ENCODE measurements around the gene CKAP5. TPM values are rescaled to one million over a fixed set of nuclear protein-coding genes. Genes with fewer than 3 reads are reported as not detected.

CKAP5 gene
- total RNA-seq, 1 experiment from 2014 or later = 166 TPM

GRCh38 chr11:46723359-46723680 is 122.8 kb downstream of the CKAP5 start:
- POLR2A ChIA-PET = no interaction called here
- Histone ChIP-seq H4K20me1 (ENCODE audit: insufficient read depth) (no peaks in the 10 kb centered on the region), H3K4me2 (ENCODE audit: low read length) (no peak overlapping the region), H3K4me3 (replicated peaks in 1 of 2; ENCODE audit: low read depth in 1 of 2, low read length in 2 of 2) (no peak overlapping the region), H3K79me2 (ENCODE audit: insufficient read depth, low read length) (no peaks in the 10 kb centered on the region), H3K4me1 (ENCODE audit: control insufficient read depth in 1 of 2, insufficient read depth in 2 of 2, low read length in 2 of 2) (peaks cover 0 to 4% of the 10 kb centered on the region in 2 experiments; a peak in 3 of 4 replicates), H3K9me2 (ENCODE audit: insufficient read depth) (no peaks in the 10 kb centered on the region), H2AFZ (ENCODE audit: low read depth, low read length, poor library complexity, severe bottlenecking) (no peak overlapping the region), H3K9ac (ENCODE audit: low read length) (no peak overlapping the region), H3K27ac (ENCODE audit: low read depth, low read length) (no peak overlapping the region), H3K9me3 (ENCODE audit: control insufficient read depth in 1 of 2, insufficient read depth in 1 of 2, low read depth in 1 of 2, low read length in 2 of 2) (no peaks in the 10 kb centered on the region), H3K27me3 (ENCODE audit: insufficient read depth, low read length) (no peaks in the 10 kb centered on the region), H3K36me3 (ENCODE audit: control insufficient read depth in 1 of 2, insufficient read depth in 2 of 2, low read length in 2 of 2) (no peaks in the 10 kb centered on the region)
- TF ChIP-seq CEBPB (IDR thresholded peaks at IDR 0.05; ENCODE audit: low read depth) (no peak), EGR1 (IDR thresholded peaks at IDR 0.05; ENCODE audit: low read depth) (no peak)
- ATAC-seq (no peak), DNase-seq (ENCODE audit: low read depth, low spot score) (no peak)
- RAD21 ChIA-PET (ENCODE audit: low non-redundant PET in 1 of 2, low total read pairs in 2 of 2, uncharacterized antibody in 2 of 2, unreplicated experiment in 2 of 2) = no interaction called here
- no TSS peak for BruUV-seq (replicated peaks)
- CTCF ChIA-PET = no interaction called here
- intact Hi-C loops (cut with micrococcal nuclease) = no loop called here

DNA sequence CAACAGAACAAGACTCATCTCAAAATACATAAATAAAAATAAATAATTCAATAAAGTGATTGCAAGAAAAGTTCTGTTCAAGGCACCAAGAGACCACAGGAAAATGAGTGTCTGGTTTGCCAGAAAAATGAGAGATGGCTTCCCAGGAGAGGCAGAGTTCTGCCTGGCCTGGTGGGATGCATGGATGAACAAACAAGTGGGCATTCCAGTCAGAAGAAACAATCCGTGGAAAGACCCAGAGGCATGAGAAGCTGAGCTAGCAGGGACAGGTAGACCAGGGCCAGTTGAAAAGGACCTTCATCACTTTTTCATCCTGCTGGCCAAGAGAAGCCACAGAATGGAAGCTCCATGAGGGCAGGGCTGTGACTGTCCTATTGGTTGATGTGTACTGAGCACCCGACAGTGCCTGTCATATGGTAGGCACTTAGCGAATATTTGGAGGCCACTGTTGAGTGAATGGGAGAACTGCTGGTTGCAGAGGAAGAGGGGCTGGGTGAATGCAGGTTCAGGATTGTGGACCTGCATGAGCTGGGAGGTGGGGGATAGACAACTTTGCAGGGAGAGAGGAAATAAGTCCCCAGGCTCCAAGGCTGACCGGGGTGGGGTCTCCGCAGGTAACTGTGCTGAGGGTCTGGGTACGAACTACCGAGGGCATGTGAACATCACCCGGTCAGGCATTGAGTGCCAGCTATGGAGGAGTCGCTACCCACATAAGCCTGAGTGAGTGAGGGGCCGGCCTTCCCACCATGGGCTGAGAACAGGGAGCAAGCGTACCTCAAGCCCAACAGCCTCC is 123.3 kb downstream of the CKAP5 start:
- Histone ChIP-seq H3K36me3 (ENCODE audit: control insufficient read depth in 1 of 2, insufficient read depth in 2 of 2, low read length in 2 of 2) (no peaks in the 10 kb centered on the region), H3K4me3 (replicated peaks in 1 of 2; ENCODE audit: low read depth in 1 of 2, low read length in 2 of 2) (no peak overlapping the region), H3K27me3 (ENCODE audit: insufficient read depth, low read length) (no peaks in the 10 kb centered on the region), H3K9ac (ENCODE audit: low read length) (no peak overlapping the region), H3K4me2 (ENCODE audit: low read length) (no peak overlapping the region), H4K20me1 (ENCODE audit: insufficient read depth) (no peaks in the 10 kb centered on the region), H2AFZ (ENCODE audit: low read depth, low read length, poor library complexity, severe bottlenecking) (no peak overlapping the region), H3K9me3 (ENCODE audit: control insufficient read depth in 1 of 2, insufficient read depth in 1 of 2, low read depth in 1 of 2, low read length in 2 of 2) (no peaks in the 10 kb centered on the region), H3K79me2 (ENCODE audit: insufficient read depth, low read length) (no peaks in the 10 kb centered on the region), H3K27ac (ENCODE audit: low read depth, low read length) (no peak overlapping the region), H3K9me2 (ENCODE audit: insufficient read depth) (no peaks in the 10 kb centered on the region), H3K4me1 (ENCODE audit: control insufficient read depth in 1 of 2, insufficient read depth in 2 of 2, low read length in 2 of 2) (peaks cover 5 to 9% of the 10 kb centered on the region in 2 experiments; a peak in 3 of 4 replicates)
- no peak for ATAC-seq
- POLR2A ChIA-PET = no interaction called here
- TF ChIP-seq POLR2AphosphoS5 (IDR thresholded peaks at IDR 0.05; ENCODE audit: low read depth, low read length) (no peak), REST (IDR thresholded peaks at IDR 0.05; ENCODE audit: low read depth) (no peak)
- no peak for DNase-seq (ENCODE audit: low read depth, low spot score)
- BruUV-seq (replicated peaks) = no TSS peak
- RAD21 ChIA-PET (ENCODE audit: low non-redundant PET in 1 of 2, low total read pairs in 2 of 2, uncharacterized antibody in 2 of 2, unreplicated experiment in 2 of 2) = no interaction called here
- CTCF ChIA-PET = no interaction called here
- intact Hi-C loops (cut with micrococcal nuclease) = no loop called here
